B cell (primary cell): Measurements from ENCODE around the gene C3orf85. TPM values are rescaled to one million over a fixed set of nuclear protein-coding genes. Genes with fewer than 3 reads are reported as not detected.

Experiments
- ATAC-seq: fragments of 200-7000 bp; cut with Tn5 transposase; one replicate; pipeline ENCODE4 v1.10.0; 2021; ENCODE audit warnings: low read depth, mild to moderate bottlenecking, moderate number of reproducible peaks, moderate library complexity
- CTCF ChIA-PET: fragments of 350-600 bp; sonication (Branson Sonifier 250); formaldehyde crosslinking; loops from one replicate; lab custom pipeline; 2021; ENCODE audit warnings: antibody characterized with exemption, inconsistent platforms; lab: Charles Lee
- POLR2A ChIA-PET: fragments of 350-600 bp; sonication (Branson Sonifier 250); formaldehyde crosslinking; loops from one replicate; lab custom pipeline; 2021; ENCODE audit warnings: antibody characterized with exemption; lab: Charles Lee
- DNase-seq: peaks from one replicate; pipeline ENCODE4 v3.0.0; 2013
- H2AFZ ChIP-seq: 2 replicates; pipeline ENCODE4 v1.6.1; 2012; ENCODE audit warnings: mild to moderate bottlenecking, low read depth, low read length; ENCODE audit not compliant: insufficient read depth, poor library complexity, severe bottlenecking
- H3K27ac ChIP-seq, 2 donors: 1 replicate in 1 of 2; 2 replicates in 1 of 2; pipeline ENCODE4 v1.5.1; 2012 to 2013; ENCODE audit warnings: low read length in 2 of 2, mild to moderate bottlenecking in 2 of 2, moderate library complexity in 1 of 2
- H3K27me3 ChIP-seq, 4 experiments: fragments of 200-600 bp in 1 of 4; sonication (generic) in 1 of 4; replicated peaks in 1 of 4; 1 replicate in 2 of 4; 2 replicates in 2 of 4; pipeline versions ENCODE4 v1.6.1 to v1.7.0; 2013 to 2016; ENCODE audit warnings: low read length in 3 of 4, mild to moderate bottlenecking in 2 of 4, mixed read lengths in 1 of 4, moderate library complexity in 1 of 4; ENCODE audit not compliant: insufficient read depth in 4 of 4, control insufficient read depth in 3 of 4; ENCODE audit errors: control extremely low read depth in 1 of 4
- H3K36me3 ChIP-seq, 2 experiments: replicated peaks in 1 of 2; 1 replicate in 1 of 2; 2 replicates in 1 of 2; pipeline versions ENCODE4 v1.6.1 to v1.7.1; 2013; ENCODE audit warnings: low read length in 1 of 2; ENCODE audit not compliant: insufficient read depth in 2 of 2, control insufficient read depth in 1 of 2; ENCODE audit errors: control extremely low read depth in 1 of 2, extremely low read depth in 1 of 2
- H3K4me1 ChIP-seq, 2 donors: fragments of 200-600 bp in 1 of 2; sonication (generic) in 1 of 2; 1 replicate in 1 of 2; 2 replicates in 1 of 2; pipeline versions ENCODE4 v1.5.1 to v1.6.1; 2013 to 2017; ENCODE audit warnings: low read length in 2 of 2; ENCODE audit not compliant: control insufficient read depth in 2 of 2, insufficient read depth in 2 of 2
- H3K4me2 ChIP-seq: replicated peaks from 2 replicates; pipeline ENCODE3; 2012; ENCODE audit warnings: mild to moderate bottlenecking, low read depth, low read length; ENCODE audit not compliant: poor library complexity, severe bottlenecking
- H3K4me3 ChIP-seq, 5 experiments: fragments of 200-600 bp in 1 of 5; sonication (generic) in 1 of 5; 1 replicate in 3 of 5; 2 replicates in 2 of 5; pipeline versions ENCODE4 v1.5.1 to v1.7.0; 2011 to 2016; ENCODE audit warnings: low read length in 4 of 5, mild to moderate bottlenecking in 4 of 5, low read depth in 2 of 5, control low read depth in 1 of 5, moderate library complexity in 1 of 5; ENCODE audit not compliant: insufficient read depth in 1 of 5; ENCODE audit errors: control extremely low read depth in 1 of 5, extremely low read depth in 1 of 5
- H3K79me2 ChIP-seq: fragments of 200-600 bp; sonication (generic); one replicate; pipeline ENCODE4 v1.6.0; 2016; ENCODE audit warnings: low read length; ENCODE audit not compliant: control insufficient read depth, insufficient read depth
- H3K9ac ChIP-seq: fragments of 200-600 bp; sonication (generic); 2 replicates; pipeline ENCODE4 v1.6.1; 2017; ENCODE audit warnings: mild to moderate bottlenecking, low read length, moderate library complexity
- H3K9me3 ChIP-seq, 3 donors: one replicate each; pipeline versions ENCODE4 v1.6.1 to v1.7.1; 2013; ENCODE audit warnings: low read length in 2 of 3; ENCODE audit not compliant: control insufficient read depth in 2 of 3, insufficient read depth in 1 of 3; ENCODE audit errors: control extremely low read depth in 1 of 3
- H4K20me1 ChIP-seq: 2 replicates; pipeline ENCODE4 v1.6.0; 2012; ENCODE audit warnings: mild to moderate bottlenecking, low read length; ENCODE audit not compliant: insufficient read depth, control insufficient read depth, poor library complexity, severe bottlenecking
- H3K27ac Mint-ChIP-seq: one replicate; pipeline ENCODE4 v1.8.0; 2021; ENCODE audit warnings: mixed read lengths
- H3K27me3 Mint-ChIP-seq: one replicate; pipeline ENCODE4 v1.8.0; 2021; ENCODE audit warnings: mixed read lengths
- H3K4me1 Mint-ChIP-seq: one replicate; pipeline ENCODE4 v1.8.0; 2021; ENCODE audit warnings: mixed read lengths
- H3K4me3 Mint-ChIP-seq: one replicate; pipeline ENCODE4 v1.8.0; 2021; ENCODE audit warnings: mixed read lengths
- H3K9me3 Mint-ChIP-seq: one replicate; pipeline ENCODE4 v1.8.0; 2022; ENCODE audit warnings: mixed read lengths; ENCODE audit not compliant: insufficient read depth
- EZH2 ChIP-seq: IDR thresholded peaks from 2 replicates; pipeline ENCODE4 v1.6.1; 2012; ENCODE audit warnings: borderline replicate concordance, low read depth, mild to moderate bottlenecking, moderate library complexity, low read length; ENCODE audit not compliant: insufficient read depth, poor library complexity, severe bottlenecking
- WGBS: methylation state at CpG from one replicate; pipeline ENCODE4 v1.1.5; 2013; ENCODE audit warnings: missing lambda C conversion rate; ENCODE audit not compliant: insufficient coverage; 5-methylcytosine and 5-hydroxymethylcytosine counted together
- intact Hi-C: fragments of 100-400 bp; cut with micrococcal nuclease; formaldehyde crosslinking; loops from one replicate; pipeline ENCODE4 v1.10.0; 2022
- polyA plus RNA-seq: library from polyadenylated mRNA; depleted of rRNA; stranded (reverse); fragments of >200 nt; gene quantifications from 2 replicates; pipeline ENCODE4 v1.2.3, GENCODE V29; 2012
- total RNA-seq, 2 donors: library from RNA; stranded (reverse); fragments of 120-200 nt in 1 of 2; gene quantifications; 1 replicate in 1 of 2; 2 replicates in 1 of 2; pipeline versions ENCODE4 v1.2.3 to v1.2.4, GENCODE V29; 2013 to 2022
- TF ChIP-seq, protein P1 (sequence below): fragments of 200-600 bp; IDR thresholded peaks from one replicate; pipeline ENCODE4 v1.8.0; 2022; ENCODE audit warnings: antibody characterized with exemption, mild to moderate bottlenecking

Gene C3orf85
- total and polyA plus RNA-seq, 2 donors (not counting 1 experiment from before 2014, with no cell fraction given) = not detected

DNA sequence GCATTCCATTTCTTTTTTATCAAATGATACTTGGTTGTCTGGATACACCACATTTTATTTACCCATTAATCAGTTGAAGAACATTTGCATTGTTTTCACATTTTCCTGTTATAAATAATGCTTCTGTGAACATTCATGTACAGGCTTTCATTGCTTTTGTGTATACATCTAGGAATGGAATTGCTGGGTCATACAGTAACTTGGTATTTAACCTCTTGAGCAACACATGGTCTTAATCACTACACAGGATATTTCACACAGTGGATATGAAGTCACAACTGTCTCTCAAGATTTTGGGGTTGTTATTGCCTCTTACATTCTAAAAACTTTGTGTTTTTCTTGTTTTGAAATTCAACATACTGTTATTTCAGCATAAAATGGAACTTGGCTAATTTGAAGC, 48.2 kb downstream of the C3orf85 start:
- no peaks in the 10 kb centered on the region for H3K4me1 Mint-ChIP-seq
- Histone ChIP-seq H2AFZ (no peak overlapping the region), H3K9ac (no peak overlapping the region), H3K36me3 (no peaks in the 10 kb centered on the region), H3K4me1 (no peaks in the 10 kb centered on the region), H3K27ac (no peak overlapping the region), H3K27me3 (no peaks in the 10 kb centered on the region), H4K20me1 (no peaks in the 10 kb centered on the region), H3K9me3 (peaks cover 0 to 3% (median 0%) of the 10 kb centered on the region in 3 donors), H3K4me2 (no peak overlapping the region), H3K79me2 (no peaks in the 10 kb centered on the region), H3K4me3 (no peak overlapping the region)
- CTCF ChIA-PET = no interaction called here
- DNase-seq (no peak), ATAC-seq (no peak)
- intact Hi-C loops = no loop called here
- H3K27me3 Mint-ChIP-seq = no peaks in the 10 kb centered on the region
- TF ChIP-seq, protein P1, sequence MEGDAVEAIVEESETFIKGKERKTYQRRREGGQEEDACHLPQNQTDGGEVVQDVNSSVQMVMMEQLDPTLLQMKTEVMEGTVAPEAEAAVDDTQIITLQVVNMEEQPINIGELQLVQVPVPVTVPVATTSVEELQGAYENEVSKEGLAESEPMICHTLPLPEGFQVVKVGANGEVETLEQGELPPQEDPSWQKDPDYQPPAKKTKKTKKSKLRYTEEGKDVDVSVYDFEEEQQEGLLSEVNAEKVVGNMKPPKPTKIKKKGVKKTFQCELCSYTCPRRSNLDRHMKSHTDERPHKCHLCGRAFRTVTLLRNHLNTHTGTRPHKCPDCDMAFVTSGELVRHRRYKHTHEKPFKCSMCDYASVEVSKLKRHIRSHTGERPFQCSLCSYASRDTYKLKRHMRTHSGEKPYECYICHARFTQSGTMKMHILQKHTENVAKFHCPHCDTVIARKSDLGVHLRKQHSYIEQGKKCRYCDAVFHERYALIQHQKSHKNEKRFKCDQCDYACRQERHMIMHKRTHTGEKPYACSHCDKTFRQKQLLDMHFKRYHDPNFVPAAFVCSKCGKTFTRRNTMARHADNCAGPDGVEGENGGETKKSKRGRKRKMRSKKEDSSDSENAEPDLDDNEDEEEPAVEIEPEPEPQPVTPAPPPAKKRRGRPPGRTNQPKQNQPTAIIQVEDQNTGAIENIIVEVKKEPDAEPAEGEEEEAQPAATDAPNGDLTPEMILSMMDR = no peak
- TF ChIP-seq EZH2 = no peak
- no peak overlapping the region for H3K27ac Mint-ChIP-seq
- H3K9me3 Mint-ChIP-seq = no peaks in the 10 kb centered on the region
- POLR2A ChIA-PET = no interaction called here
- no peak overlapping the region for H3K4me3 Mint-ChIP-seq

DNA sequence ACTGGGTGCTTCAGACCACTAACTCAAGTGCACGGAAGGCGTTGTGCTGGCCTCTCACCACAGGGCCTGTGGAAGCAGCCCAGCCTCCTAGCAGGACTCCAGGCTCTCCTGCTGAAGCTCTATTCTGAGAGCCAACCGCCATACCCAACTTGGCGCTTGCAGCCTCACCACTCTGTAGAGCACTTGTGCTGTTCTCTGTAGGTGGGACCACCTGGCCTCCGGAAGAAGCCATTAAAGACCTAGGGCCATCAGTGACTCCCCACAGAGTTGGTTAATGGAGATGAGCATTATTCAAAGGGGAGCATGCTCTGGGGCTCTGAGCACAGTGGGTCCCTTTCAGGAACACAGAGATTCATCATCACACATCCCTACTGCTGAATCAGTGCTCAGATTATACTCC, 50.9 kb downstream of the C3orf85 start:
- intact Hi-C loops = no loop called here
- no peak for TF ChIP-seq EZH2
- TF ChIP-seq, protein P1 = no peak

More for the DNA sequence above, 50.9 kb downstream of the C3orf85 start:
- Histone ChIP-seq H4K20me1 (no peaks in the 10 kb centered on the region), H2AFZ (no peak overlapping the region), H3K9ac (no peak overlapping the region), H3K36me3 (no peaks in the 10 kb centered on the region), H3K4me3 (no peak overlapping the region), H3K27me3 (no peaks in the 10 kb centered on the region), H3K4me2 (no peak overlapping the region), H3K79me2 (no peaks in the 10 kb centered on the region), H3K27ac (no peak overlapping the region), H3K4me1 (no peaks in the 10 kb centered on the region), H3K9me3 (peaks cover 0 to 5% (median 0%) of the 10 kb centered on the region in 3 donors)
- ChIA-PET CTCF (no interaction called here), POLR2A (no interaction called here)
- no peak overlapping the region for H3K4me3 Mint-ChIP-seq
- H3K4me1 Mint-ChIP-seq = no peaks in the 10 kb centered on the region
- ATAC-seq (no peak), DNase-seq (no peak)
- no peak overlapping the region for H3K27ac Mint-ChIP-seq
- H3K27me3 Mint-ChIP-seq = no peaks in the 10 kb centered on the region
- no peaks in the 10 kb centered on the region for H3K9me3 Mint-ChIP-seq
- WGBS = 100% methylated on average over 4 of the region's 5 CpGs
